SK-N-MC (cell line): Measurements from ENCODE around the gene BEST2.
"Not testable (repeated sequence)": the region's sequence is repeated elsewhere in the genome, so short reads cannot be mapped to it uniquely, and the experiment has no call there.

Experiments
- DNase-seq: peaks from one replicate; pipeline ENCODE4 v3.0.0-alpha.2; 2011; ENCODE audit warnings: low read depth, low spot score
- H3K27ac ChIP-seq: fragments of 200-600 bp; sonication (generic); 2 replicates; pipeline ENCODE4 v1.5.1; 2016; ENCODE audit warnings: mixed run types
- H3K36me3 ChIP-seq: fragments of 200-600 bp; sonication (generic); 2 replicates; pipeline ENCODE4 v1.6.1; 2017; ENCODE audit warnings: antibody characterized with exemption, low read length, mixed read lengths; ENCODE audit not compliant: insufficient read depth
- H3K4me3 ChIP-seq: fragments of 200-600 bp; sonication (generic); 2 replicates; pipeline ENCODE4 v1.5.1; 2016
- H3K9ac ChIP-seq: fragments of 200-600 bp; sonication (generic); 2 replicates; pipeline ENCODE4 v1.8.0; 2017; ENCODE audit warnings: mixed run types, mixed read lengths; ENCODE audit not compliant: insufficient read length
- H3K9me3 ChIP-seq: fragments of 200-600 bp; sonication (generic); 2 replicates; pipeline ENCODE4 v1.6.1; 2017; ENCODE audit warnings: low read depth, mild to moderate bottlenecking, antibody characterized with exemption, low read length, moderate library complexity, mixed read lengths
- EZH2 ChIP-seq: fragments of 200-600 bp; sonication (generic); IDR thresholded peaks from one replicate; pipeline ENCODE4 v1.6.1; 2017; ENCODE audit warnings: antibody characterized with exemption
- FOXP2 ChIP-seq: optimal IDR thresholded peaks from 2 replicates; pipeline ENCODE3; 2011; ENCODE audit warnings: mild to moderate bottlenecking, moderate library complexity; ENCODE audit not compliant: insufficient read depth; ENCODE audit errors: extremely low read length, control extremely low read depth
- POLR2AphosphoS5 ChIP-seq: IDR thresholded peaks from 2 replicates; pipeline ENCODE4 v1.6.1; 2012; ENCODE audit warnings: mild to moderate bottlenecking, low read depth, low read length, borderline replicate concordance

BEST2 gene

DNA sequence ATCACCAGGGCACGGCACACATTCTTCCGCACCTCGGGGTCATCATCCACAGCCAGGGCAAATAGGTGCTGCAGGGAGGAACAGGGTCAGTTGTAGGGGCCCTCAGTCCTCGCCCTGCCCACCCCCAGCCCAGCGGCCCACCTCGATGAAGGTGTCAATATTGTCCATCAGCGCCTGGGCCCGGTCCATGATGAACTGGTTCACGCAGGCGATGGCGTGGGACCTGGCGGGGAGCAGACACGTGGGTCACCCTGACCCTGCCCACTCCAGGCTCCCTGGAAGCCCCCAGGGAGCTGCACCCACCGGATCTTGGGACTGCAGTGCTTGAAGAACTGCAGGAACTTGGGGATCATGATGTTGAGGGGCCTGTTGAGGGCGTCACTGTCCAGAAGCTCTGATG is 36.5 kb upstream of the BEST2 start:
- Histone ChIP-seq H3K4me3 (no peak overlapping the region), H3K36me3 (peaks cover 85% of the 10 kb centered on the region)
- DNase-seq, result no peak

DNA sequence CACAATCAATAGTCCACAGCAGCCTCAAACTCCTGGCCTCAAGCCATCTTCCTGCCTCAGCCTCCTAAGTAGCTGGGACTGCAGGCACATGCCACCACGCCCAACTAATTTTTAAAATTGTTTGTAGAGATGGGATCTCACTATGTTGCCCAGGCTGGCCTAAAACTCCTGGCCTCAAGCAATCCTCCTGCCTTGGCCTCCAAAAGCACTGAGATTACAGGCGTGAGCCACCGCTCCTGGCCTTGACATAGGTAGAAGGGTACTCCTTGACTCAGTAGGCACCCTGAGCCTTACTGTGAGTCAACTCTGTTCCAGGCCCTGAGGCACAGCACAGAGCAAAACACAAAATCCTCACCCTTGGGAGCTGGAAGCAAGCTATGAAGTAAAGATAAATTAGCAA is 35.7 kb upstream of the BEST2 start:
- peaks cover 86% of the 10 kb centered on the region for H3K36me3 ChIP-seq
- H3K9ac ChIP-seq, result no peak overlapping the region
- TF ChIP-seq EZH2 (no peak), POLR2AphosphoS5 (no peak), FOXP2 (no peak)
- DNase-seq, result no peak
- no peak overlapping the region for H3K27ac ChIP-seq
- H3K9me3 ChIP-seq, result no peaks in the 10 kb centered on the region
- H3K4me3 ChIP-seq, result no peak overlapping the region

More for the DNA sequence above, 36.5 kb upstream of the BEST2 start:
- H3K9me3 ChIP-seq, result no peaks in the 10 kb centered on the region
- no peak overlapping the region for H3K27ac ChIP-seq
- no peak for TF ChIP-seq EZH2
- H3K9ac ChIP-seq, result no peak overlapping the region

- Histone ChIP-seq H3K36me3 (peaks cover 52% of the 10 kb centered on the region), H3K27ac (no peak overlapping the region), H3K9me3 (no peaks in the 10 kb centered on the region), H3K9ac (no peak overlapping the region), H3K4me3 (peak overlapping the region; percentile 97)
- DNase-seq, result no peak
- no peak for TF ChIP-seq FOXP2
- TF ChIP-seq EZH2, result no peak
- no peak for TF ChIP-seq POLR2AphosphoS5
These were observed 31.3 kb upstream of the BEST2 start for GRCh38 chr19:12720296-12720695.

DNA sequence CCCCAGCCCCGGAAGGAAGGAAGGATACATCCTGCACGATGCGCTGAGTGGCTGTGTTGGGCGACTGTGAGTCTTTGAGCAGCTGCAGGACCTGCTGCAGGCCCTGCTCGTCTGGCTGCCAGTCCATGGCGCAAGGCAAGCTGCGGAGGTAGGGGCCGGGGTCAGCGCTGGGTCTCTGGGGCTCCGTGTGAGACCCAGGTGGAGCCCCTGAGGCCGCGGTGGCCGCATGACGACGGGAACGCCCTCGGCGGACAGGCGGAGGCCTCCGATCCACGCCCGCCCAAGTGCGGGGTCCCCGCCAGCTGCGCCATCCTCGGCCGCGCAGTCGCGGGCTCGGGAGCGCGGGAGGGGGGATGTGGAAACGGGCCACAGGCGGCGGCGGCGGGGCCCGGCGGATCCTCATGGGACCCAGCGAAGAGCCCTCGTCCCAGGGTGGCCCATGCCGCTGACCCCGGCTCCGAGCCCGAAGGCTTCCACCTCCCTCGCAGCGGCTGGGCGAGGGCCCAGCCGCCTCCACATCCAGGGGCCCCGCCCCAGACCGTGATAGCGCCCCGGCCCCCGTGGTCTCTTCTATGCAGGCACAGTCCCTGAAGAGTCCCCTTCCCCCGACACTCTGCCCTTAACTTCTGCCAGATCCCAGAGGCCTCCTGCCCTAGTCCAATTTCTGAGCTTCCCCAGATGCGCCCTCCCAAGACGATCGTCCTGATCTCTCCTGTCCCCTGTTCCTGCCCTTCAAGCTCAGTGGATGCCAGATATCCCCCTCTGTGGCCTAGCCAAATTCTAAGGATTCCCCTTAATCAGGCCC is 30.5 kb upstream of the BEST2 start:
- Histone ChIP-seq H3K9me3 (no peaks in the 10 kb centered on the region), H3K9ac (peak overlapping the region; percentile 100), H3K4me3 (peak overlapping the region; percentile 97), H3K36me3 (peaks cover 44% of the 10 kb centered on the region), H3K27ac (peak overlapping the region; percentile 92)
- no peak for DNase-seq
- TF ChIP-seq FOXP2 (no peak), POLR2AphosphoS5 (no peak), EZH2 (no peak)

DNA sequence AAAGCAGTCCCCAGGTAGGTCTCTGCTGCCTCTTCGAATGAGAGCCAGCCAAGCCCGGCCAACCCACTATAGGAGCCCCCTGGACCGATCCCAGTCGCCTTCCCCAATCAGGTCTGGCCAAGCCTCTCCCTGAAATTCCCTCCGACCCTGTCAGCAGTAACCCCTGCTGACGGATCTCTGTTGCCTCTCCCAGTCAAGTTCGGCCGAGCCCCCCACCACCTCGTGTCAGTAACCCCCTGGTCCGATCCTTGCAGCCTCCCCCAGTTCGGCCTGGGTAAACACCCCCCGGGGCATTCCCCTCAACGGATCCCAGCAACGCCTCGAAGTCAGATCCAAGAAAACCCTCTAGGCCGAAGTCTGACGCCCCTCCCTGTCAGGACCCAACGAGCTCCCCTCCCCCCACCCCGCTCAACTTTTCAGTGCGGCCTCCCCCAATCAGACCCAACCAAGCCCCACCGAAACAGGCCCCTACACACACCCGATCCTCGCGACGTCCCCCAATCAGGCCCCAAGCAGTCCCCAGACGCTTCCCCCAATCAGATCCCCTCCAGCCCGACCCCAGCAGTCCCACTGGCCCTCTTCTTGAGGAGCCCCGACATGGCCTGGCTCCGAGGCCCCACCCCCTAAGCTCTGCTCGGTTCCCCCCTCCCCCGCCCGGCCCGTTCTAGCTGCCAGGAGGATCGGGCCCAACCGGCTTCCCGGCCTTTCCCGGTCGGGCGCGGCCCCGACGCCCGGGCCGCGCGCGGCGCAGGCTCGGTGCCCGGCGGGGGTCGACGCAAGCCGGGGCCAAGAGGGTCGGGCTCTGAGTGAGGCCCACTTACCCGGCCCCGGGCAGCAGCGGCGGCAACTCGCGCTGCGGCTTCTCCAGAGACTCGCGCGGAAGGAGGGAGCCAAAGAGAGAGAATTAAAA is 29.7 kb upstream of the BEST2 start:
- no peaks in the 10 kb centered on the region for H3K9me3 ChIP-seq
- peak overlapping the region; percentile 100 for H3K9ac ChIP-seq
- peak overlapping the region; percentile 92 for H3K27ac ChIP-seq
- TF ChIP-seq EZH2 (no peak), POLR2AphosphoS5 (peak; percentile 48; the same call in 1 of the 2 replicates), FOXP2 (no peak)
- DNase-seq, result no peak
- peak overlapping the region; percentile 97 for H3K4me3 ChIP-seq
- peaks cover 35% of the 10 kb centered on the region for H3K36me3 ChIP-seq

GRCh38 chr19:12722566-12723380 is 28.8 kb upstream of the BEST2 start:
- peak overlapping the region; percentile 100 for H3K9ac ChIP-seq
- H3K36me3 ChIP-seq, result peaks cover 29% of the 10 kb centered on the region
- TF ChIP-seq EZH2, result no peak
- TF ChIP-seq POLR2AphosphoS5, result peak; percentile 91
- H3K27ac ChIP-seq, result peak overlapping the region; percentile 92
- peak overlapping the region; percentile 97 for H3K4me3 ChIP-seq
- H3K9me3 ChIP-seq, result no peaks in the 10 kb centered on the region
- peak; percentile 97 for DNase-seq

DNA sequence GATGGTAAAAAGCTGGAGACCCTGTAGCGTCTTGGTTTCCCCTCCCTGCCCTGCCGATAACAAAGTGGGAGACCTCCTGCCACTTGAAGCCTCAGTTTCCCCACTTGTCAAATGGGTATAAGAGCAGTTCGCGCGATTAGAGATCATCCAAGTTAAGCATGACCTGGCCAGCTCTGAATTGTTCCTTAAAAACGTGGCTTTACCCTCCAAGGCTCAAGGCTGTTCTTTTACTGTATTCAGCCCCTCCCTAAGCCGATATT is 28.3 kb upstream of the BEST2 start:
- TF ChIP-seq POLR2AphosphoS5 (no peak), EZH2 (no peak), FOXP2 (no peak)
- Histone ChIP-seq H3K9ac (peak overlapping the region; percentile 100), H3K4me3 (peak overlapping the region; percentile 97), H3K9me3 (no peaks in the 10 kb centered on the region), H3K27ac (peak overlapping the region; percentile 92), H3K36me3 (peaks cover 29% of the 10 kb centered on the region)
- no peak for DNase-seq

DNA sequence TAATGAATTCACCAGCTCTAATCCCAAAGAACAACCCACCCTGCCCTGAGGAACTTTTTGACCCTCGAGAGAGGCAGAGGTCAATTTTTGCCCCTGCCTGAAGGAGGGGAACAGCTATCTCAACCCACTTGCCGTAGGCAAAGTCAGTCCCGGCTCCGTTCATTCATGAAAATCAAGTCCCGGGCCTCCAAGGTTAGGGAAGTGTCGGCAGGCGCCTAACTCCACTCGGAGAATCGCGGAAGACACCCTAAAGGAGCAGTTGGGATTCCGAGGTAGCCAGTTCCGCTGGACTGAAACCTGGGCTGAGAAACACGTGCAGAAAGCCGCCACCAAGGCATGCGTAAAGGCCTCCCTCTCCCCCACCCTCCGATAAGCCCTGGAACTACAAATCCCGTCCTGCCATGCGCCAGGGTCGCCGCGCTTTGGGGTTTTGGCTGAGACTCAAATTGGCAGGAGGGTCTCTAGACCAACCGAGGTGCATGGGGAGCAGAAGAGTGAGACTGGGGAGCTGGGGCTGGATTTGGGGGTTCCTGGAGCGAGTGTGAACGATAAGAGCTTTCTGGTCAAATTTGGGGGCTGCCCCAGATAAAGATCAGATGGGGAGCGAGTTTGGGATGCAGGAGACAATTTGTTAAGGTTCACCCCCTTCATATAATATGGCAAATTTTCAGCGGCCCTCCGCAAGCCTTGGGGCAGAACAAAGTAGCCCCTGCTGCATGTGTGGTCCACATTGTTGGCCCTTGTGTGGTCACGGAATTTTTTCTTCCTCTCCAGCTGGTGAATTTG is 27.8 kb upstream of the BEST2 start, which contains the start of gene TNPO2:
Gene TNPO2, minus strand, starts transcription at position 292 of the 786 bp plus-strand sequence. CDS start 2,955 bp downstream, outside the sequence.
- Histone ChIP-seq H3K9ac (peak within 1 kb of the TSS; percentile 100), H3K36me3 (peaks cover 27% of the 10 kb centered on the region), H3K9me3 (no peaks in the 10 kb centered on the region), H3K27ac (peak within 1 kb of the TSS; percentile 92), H3K4me3 (peak within 1 kb of the TSS; percentile 97)
- TF ChIP-seq EZH2 (no peak), FOXP2 (no peak), POLR2AphosphoS5 (peak; percentile 90)
- DNase-seq, result no peak

DNA sequence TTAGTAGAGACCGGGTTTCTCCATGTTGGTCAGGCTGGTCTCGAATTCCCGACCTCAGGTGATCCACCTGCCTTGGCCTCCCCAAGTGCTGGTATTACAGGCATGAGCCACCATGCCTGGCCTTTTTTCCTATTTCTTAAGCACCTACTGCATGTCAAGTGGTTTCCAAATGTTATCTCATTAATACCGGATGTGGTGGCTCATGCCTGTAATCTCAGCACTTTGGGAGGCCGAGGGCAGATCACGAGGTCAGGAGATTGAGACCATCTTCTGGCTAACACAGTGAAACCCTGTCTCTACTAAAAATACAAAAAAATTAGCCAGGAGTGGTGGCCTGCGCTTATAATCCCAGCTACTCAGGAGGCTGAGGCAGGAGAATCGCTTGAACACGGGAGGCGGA is 26.0 kb upstream of the BEST2 start:
- not testable (repeated sequence) for H3K9ac ChIP-seq, H3K27ac ChIP-seq, DNase-seq, H3K9me3 ChIP-seq, H3K4me3 ChIP-seq
- peaks cover 30% of the 10 kb centered on the region for H3K36me3 ChIP-seq
